Amygdala (tissue), 56 donors: Measurements from ENCODE around the gene POLR3K.

Experiments used
- DNase-seq, 56 donors: peaks; one replicate each; lab custom pipeline; 2025; lab: John Stamatoyannopoulos, UW

Gene POLR3K

DNA sequence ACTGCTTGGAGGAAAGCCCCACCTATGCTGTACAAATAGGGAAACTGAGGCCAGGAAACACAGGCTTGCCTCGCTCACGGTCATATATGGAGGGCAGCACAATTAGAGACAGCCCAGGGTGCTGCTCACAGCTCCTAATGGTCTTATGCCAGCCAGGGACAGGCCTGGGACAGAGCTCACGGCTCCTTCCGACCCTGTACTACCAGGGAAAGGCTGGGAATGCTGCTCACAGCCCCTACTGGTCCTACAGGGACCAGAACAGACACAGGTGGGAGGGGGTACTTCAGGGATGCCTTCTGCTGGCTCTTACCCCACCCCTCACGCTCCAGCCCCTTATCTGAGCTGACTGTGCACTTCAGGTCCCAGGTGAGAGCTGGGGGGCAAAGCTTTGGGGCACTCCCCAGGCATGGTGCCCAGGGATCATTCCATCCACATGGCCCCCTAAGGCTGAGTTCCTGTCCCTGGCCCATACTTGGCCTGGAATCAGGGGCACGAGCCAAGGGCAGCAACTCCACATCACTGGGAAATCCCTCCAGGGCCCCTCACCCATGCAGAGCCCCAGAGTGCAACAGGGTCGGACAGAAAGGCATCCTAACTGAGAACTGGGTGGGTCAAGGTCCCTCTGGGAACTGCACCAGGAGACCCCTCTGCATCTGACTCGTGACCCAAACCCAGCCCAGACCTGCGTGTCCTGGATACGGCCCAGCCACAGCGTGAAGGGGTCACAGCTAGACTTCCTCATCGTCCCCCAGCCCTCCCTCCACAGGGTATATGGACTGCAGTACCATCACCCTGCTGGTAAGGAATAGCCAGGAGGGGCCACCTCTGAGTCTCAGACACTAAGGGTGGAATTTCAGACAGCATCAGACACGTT lies 13.1 kb upstream of the POLR3K start:
- no peak for DNase-seq

DNA sequence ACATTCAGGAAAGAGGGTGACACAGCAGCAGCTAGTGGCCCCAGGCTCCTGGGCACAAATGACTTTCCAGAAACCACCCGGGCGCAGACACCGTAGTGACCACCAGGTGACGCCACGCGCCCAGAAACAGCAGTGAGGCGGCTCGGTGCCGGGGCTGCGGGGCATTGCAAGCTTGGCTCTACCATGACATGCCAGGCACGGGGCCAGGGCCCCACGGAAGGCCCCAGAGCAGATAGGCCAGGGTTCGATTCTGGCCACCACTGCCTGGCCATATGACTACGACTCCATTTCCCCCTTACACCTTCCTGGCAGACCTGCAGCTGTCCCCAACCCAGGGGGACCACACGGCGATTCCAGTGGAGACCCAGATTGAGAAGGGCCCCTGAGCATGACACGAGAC lies 12.3 kb upstream of the POLR3K start:
- peak in 54 of 56 donors; percentile 17 to 91 (median 70) for DNase-seq

- no peak for DNase-seq
These were observed 11.5 kb upstream of the POLR3K start for GRCh38 chr16:64914-65255.

GRCh38 chr16:63998-64913 lies 10.8 kb upstream of the POLR3K start:
- no peak for DNase-seq

DNA sequence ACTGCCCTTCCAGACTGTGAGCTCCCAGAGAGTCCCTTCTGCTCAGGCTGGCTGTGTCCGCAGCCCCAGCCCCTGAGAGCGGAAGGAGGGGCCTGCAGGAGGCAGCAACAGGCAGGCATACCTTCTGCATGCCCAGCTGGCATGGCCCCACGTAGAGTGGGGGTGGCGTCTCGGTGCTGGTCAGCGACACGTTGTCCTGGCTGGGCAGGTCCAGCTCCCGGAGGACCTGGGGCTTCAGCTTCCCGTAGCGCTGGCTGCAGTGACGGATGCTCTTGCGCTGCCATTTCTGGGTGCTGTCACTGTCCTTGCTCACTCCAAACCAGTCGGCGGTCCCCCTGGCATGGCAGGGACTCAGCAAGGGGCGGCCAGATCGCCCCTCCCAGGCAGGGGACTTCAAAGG lies 10.1 kb upstream of the POLR3K start:
- DNase-seq, result no peak

GRCh38 chr16:62968-63391 lies 9.6 kb upstream of the POLR3K start:
- DNase-seq, result no peak

DNA sequence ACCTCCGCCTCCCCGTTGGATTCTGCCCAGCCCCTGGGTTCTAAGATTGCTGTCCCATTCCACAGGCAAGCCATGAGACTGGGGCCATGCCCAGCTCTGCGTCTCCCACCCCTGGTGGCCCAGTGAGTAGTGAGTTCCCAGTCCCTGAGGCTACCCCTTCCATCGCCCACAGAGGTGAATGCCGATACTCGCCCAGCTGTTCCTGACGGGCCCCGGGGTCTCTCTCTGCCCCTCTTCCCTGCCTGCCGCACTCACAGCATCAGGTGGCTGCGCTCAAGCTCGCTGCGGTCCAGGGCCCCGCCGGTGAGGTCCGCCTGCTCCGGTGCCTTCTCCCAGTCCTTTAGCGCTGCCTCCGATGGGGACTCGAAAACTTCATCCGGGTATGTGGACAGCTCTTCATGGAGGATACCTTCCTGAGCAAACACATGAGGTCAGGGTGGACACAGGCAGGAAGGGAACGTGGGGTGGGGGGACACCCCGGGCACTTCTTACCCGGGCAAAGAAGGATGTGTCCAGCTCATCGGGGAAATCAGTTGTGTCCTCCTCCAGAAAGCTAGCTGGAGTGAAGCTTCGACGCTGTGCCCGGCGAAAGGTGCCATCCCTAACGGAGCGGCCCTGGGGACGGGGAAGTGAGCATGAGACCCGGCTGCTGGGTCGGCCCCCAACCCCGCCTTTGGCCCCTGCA lies 9.0 kb upstream of the POLR3K start:
- no peak for DNase-seq

DNA sequence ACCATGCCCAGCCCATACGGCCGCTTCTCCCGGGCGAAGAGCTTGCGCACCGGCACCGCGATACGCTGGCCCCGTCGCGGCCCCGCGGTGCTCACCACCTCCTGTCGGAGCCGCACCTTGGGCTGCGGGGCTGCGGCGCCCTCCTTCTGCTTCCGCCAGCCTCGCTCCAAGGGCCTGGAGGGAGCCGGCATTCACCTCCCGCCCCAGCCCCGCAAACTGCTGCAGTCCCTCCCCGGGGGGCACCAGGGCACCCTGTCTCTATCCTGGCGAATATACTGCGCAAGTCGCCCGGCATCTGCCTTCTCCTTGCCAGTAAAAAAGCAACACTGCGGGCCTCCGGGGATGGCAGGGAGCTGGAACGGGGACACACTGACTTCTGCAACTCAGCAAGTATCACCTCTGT lies 8.5 kb upstream of the POLR3K start:
- DNase-seq, result no peak

DNA sequence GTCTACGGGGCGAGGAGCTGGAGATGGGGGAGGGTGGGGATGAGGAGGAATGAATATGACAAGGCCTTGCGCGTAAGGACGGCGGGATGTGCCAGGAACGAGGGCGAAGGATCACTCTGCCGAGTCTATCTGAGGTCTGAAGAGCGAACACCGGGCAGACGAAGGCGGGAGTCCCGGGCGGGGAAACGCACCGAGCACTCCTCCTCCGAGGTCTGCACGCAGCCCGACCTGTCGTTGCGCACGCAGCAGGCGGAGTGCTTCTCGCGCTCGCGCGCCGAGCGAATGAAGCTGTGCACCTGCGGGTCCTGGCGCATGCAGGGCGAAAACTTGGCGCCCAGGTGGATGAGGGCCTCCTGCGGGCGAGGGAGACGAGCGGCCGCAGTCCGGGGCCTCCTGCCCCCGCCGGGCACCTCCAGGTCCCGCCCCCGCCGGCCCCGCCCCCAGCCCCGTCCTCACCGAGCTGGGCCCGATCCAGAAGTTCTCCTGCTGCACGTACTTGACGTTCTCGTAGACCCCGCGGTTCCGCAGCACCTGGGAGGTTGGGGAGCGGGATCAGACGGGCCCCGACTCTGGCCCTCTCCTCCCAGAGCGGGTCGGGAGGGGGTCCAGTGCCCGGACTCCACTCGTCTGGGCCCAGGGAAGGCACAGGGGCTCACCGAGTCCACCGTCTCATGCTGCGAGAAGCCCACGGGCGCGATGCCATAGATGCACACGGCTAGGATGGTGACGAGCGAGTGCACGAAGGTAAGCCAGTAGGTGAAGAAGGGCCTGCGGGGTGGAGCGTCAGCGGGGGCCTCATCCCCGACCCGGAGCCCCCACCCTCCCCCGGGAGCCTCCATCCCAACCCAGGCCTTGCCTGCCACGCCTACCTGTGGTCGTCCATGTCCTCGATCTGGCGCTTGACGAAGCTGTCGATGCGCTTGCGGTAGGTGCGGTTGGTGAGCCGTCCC lies 7.8 kb upstream of the POLR3K start:
- peak in 1 of 56 donors; percentile 28 for DNase-seq

GRCh38 chr16:60166-60565 lies 6.8 kb upstream of the POLR3K start:
- no peak for DNase-seq

- no peak for DNase-seq
These were observed 6.1 kb upstream of the POLR3K start for GRCh38 chr16:59440-60059.

DNA sequence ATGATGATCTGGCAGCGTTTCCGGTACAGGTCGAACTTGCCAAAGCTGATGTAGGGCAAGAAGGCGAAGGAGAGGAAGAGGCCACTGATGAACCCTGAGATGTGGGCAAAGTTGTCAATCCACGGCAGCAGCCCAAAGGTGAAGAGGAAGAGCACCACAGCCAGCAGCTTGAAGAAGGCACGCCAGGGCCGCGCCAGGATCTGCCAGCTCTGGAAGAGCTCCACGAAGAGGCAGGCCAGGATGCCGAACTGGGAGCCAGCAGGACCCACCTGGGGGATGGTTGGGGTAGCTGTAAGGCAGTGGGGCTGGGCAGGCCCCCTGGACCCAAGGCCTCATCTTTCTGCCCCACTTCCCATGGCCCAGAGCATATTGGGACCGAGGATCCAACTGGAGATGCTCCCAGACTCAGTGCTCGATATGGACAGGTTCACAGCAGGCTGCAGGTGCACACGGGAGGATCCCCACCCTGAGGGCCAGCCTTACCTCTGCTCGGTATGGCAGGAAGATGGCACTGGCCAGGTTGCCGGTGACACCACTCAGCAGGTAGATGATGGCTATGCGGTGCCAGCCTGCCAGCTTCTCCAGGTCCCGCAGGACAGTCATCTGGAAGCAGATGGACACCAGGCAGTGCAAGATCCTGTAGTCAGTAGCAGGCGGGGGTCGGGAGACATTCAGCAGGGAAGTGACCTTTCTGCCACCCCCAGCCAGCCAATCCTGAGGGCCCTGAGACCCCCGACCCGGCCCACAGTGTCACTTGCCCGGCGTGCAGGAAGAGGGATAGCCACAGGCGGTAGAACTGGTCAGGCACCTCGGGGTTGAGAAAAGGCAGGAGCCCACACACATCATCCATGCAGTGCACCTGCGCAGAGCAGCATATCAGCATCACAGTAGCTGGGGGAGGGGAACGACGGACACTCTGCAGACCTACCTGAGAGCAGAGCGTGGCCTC lies 5.4 kb upstream of the POLR3K start:
- DNase-seq, result no peak

- no peak for DNase-seq
These were observed 4.3 kb upstream of the POLR3K start for GRCh38 chr16:57711-58110.

DNA sequence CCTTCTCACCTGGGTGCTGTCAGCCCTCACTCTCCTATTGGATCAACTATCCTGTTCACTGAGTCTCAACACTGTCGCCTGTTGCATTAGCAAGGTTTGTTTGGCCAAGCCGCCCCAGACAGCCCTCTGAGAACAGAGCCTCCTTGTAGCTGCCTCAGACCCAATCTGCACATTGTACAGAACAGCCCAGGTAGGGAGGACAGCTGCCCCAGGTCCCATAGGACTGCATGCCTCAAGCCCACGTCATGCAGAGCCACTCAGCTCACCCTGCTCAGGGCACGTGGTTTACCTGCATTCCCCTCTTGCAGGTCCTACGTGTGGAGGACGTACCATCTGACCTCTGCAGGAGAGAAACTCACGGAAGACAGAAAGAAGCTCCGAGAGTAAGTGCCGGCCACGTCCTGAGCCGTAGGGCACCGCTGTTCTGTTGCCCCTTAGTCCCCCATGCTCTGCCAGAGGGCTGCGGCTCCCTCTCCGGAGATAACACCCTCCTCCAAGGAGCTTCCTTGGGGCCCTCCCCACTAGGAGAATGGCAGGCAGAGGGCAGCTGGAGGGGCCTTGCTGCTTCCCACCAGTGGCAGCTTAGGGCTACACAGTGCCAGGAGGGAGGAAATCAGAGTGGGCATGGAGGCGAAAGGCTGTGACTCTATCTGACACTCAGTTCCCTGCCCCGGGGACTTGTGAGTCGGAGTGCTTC lies 3.0 kb upstream of the POLR3K start:
- no peak for DNase-seq

DNA sequence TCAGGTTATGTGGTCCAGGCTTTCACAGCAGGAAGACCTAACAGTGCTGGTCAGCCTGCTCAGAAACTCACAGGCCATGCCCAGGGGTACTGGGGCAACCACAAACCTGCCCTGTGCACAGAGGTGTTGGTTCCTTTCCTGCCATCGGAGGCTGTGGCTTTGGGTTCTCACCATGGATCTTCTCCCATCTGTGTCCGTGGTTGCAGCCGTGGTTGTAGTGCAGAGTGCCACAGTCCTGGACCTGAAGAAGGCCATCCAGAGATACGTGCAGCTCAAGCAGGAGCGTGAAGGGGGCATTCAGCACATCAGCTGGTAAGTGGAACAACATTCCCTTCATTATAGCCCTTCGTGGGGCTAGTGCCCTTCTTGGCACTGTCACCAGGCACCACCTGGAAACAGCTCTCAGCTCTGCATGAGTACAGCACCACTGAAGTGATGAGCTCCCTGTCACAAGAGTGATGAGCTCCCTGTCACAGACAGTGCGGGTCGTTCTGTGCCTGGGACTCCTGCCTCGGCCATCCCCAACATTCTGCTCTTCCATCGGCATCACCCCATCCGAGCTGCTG lies 2.2 kb upstream of the POLR3K start:
- no peak for DNase-seq

DNA sequence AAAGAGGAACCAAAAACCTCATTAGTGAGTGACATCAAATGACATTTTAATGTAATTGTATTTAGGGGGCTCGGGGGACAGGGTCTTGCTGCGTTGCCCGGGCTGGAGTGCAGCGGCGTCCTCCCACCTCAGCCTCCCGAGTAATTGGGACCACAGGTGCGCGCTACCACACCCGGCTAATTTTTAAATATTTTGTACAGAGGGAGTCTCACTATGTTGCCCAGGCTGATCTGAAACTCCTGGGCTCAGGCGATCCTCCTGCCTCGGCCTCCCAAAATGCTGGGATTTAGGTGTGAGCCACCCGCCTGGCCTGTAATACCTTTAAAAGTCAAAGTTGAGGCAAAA lies 801 bp upstream of the POLR3K start:
- no peak for DNase-seq
